Measurements from ENCODE around the gene SENP5.

DNA sequence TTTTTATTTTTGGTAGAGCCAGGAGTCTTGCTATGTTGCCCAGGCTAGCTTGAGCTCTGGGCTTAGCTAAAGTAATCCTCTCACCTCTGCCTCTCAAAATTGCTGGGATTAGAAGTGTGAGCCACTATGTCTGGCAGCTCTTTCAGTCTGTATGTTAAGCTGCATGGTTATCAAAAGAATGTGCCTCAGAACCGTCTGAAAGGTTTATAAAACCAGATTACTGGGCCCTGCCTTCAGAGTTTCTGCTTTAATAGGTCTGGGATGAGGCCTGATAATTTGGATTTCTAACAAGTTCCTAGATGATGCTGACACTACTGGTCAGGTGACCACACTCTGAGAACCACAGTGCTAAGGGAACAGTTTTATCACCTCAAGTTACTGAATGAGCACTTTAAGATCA lies 34.6 kb downstream of the SENP5 start:
- TF ChIP-seq, protein P1, sequence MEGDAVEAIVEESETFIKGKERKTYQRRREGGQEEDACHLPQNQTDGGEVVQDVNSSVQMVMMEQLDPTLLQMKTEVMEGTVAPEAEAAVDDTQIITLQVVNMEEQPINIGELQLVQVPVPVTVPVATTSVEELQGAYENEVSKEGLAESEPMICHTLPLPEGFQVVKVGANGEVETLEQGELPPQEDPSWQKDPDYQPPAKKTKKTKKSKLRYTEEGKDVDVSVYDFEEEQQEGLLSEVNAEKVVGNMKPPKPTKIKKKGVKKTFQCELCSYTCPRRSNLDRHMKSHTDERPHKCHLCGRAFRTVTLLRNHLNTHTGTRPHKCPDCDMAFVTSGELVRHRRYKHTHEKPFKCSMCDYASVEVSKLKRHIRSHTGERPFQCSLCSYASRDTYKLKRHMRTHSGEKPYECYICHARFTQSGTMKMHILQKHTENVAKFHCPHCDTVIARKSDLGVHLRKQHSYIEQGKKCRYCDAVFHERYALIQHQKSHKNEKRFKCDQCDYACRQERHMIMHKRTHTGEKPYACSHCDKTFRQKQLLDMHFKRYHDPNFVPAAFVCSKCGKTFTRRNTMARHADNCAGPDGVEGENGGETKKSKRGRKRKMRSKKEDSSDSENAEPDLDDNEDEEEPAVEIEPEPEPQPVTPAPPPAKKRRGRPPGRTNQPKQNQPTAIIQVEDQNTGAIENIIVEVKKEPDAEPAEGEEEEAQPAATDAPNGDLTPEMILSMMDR (conservative IDR thresholded peaks at IDR 0.05), result no peak
- no peak for TF ChIP-seq EZH2 (IDR thresholded peaks at IDR 0.05; ENCODE audit: low read depth)
